Mucosa of descending colon (tissue), 3 donors: ENCODE results near the gene SCLT1. TPM values are rescaled to one million over a fixed set of nuclear protein-coding genes. Genes with fewer than 3 reads are reported as not detected.

ENCODE experiments used
- ATAC-seq: fragments of 200-7000 bp; cut with Tn5 transposase; one replicate; pipeline ENCODE4 v1.9.1; 2020; ENCODE audit warnings: mild to moderate bottlenecking, moderate library complexity
- DNase-seq, 3 donors: peaks; one replicate each; pipeline ENCODE4 v3.0.0-alpha.2; 2020
- H3K36me3 ChIP-seq: fragments of 200-600 bp; one replicate; pipeline ENCODE4 v1.8.0; 2021; ENCODE audit warnings: low read depth, mild to moderate bottlenecking
- H3K4me1 ChIP-seq: fragments of 200-600 bp; one replicate; pipeline ENCODE4 v1.8.0; 2021; ENCODE audit warnings: low read depth, mild to moderate bottlenecking
- H3K4me3 ChIP-seq: fragments of 200-600 bp; one replicate; pipeline ENCODE4 v1.8.0; 2021; ENCODE audit warnings: mild to moderate bottlenecking
- H3K9me3 ChIP-seq: fragments of 200-600 bp; one replicate; pipeline ENCODE4 v1.8.0; 2021; ENCODE audit warnings: mild to moderate bottlenecking
- CTCF ChIP-seq: fragments of 200-600 bp; IDR thresholded peaks from one replicate; pipeline ENCODE4 v1.8.0; 2022; ENCODE audit warnings: antibody characterized with exemption, mild to moderate bottlenecking
- intact Hi-C, 2 donors: fragments of 100-400 bp; cut with DNase I in 1 of 2; cut with micrococcal nuclease in 1 of 2; formaldehyde crosslinking; loops; one replicate each; pipeline versions ENCODE4 v1.11.0 to v1.11.1; 2022; cut with DNase I, micrococcal nuclease
- total RNA-seq, 3 donors: library from RNA; stranded (reverse); fragmentation: NEBNext Ultra II Directional in 2 of 3; extraction: Animal tissue kit (Norgen Biotek cat#: 25700) in 2 of 3; gene quantifications; one replicate each; pipeline versions ENCODE4 v1.2.1 to v1.2.4, GENCODE V29; 2021 to 2023
- donor health status: DM: no; HTN: no; CAD: no; lungs with moderate emphysema.
- donor health status: DM: no; HTN: no; CAD: no.
- donor health status: DM: no; HTN: yes; CAD: no.

The SCLT1 gene
- total RNA-seq, 3 donors from 2014 or later, result 11.7 to 16.8 (median 12.9) TPM

GRCh38 chr4:128904821-128905220 lies 188.5 kb downstream of the SCLT1 start:
- no peak for DNase-seq
- intact Hi-C loops, result no loop called here
- Histone ChIP-seq H3K4me3 (no peak overlapping the region), H3K4me1 (no peaks in the 10 kb centered on the region), H3K9me3 (no peaks in the 10 kb centered on the region), H3K36me3 (no peaks in the 10 kb centered on the region)
- ATAC-seq, result no peak
- TF ChIP-seq CTCF, result no peak

- no peak for ATAC-seq
- intact Hi-C loops, result no loop called here
- Histone ChIP-seq H3K36me3 (no peaks in the 10 kb centered on the region), H3K9me3 (no peaks in the 10 kb centered on the region), H3K4me1 (no peaks in the 10 kb centered on the region), H3K4me3 (no peak overlapping the region)
- no peak for TF ChIP-seq CTCF
- no peak for DNase-seq
These were observed 212.7 kb downstream of the SCLT1 start for GRCh38 chr4:128880662-128881061.

GRCh38 chr4:128879971-128880370 lies 213.4 kb downstream of the SCLT1 start:
- ATAC-seq, result no peak
- intact Hi-C loops, result no loop called here

GRCh38 chr4:128879283-128879682 lies 214.1 kb downstream of the SCLT1 start:
- intact Hi-C loops, result no loop called here
- H3K36me3 ChIP-seq, result no peaks in the 10 kb centered on the region
- TF ChIP-seq CTCF, result no peak
- no peaks in the 10 kb centered on the region for H3K4me1 ChIP-seq
- ATAC-seq (no peak), DNase-seq (no peak)
- H3K4me3 ChIP-seq, result no peak overlapping the region
- no peaks in the 10 kb centered on the region for H3K9me3 ChIP-seq

More at GRCh38 chr4:128879971-128880370, 213.4 kb downstream of the SCLT1 start:
- TF ChIP-seq CTCF, result no peak
- Histone ChIP-seq H3K4me3 (no peak overlapping the region), H3K4me1 (no peaks in the 10 kb centered on the region), H3K36me3 (no peaks in the 10 kb centered on the region), H3K9me3 (no peaks in the 10 kb centered on the region)
- no peak for DNase-seq

GRCh38 chr4:128877934-128878333 lies 215.4 kb downstream of the SCLT1 start:
- ATAC-seq (no peak), DNase-seq (no peak)
- H3K4me1 ChIP-seq, result no peaks in the 10 kb centered on the region
- no peaks in the 10 kb centered on the region for H3K9me3 ChIP-seq
- H3K36me3 ChIP-seq, result no peaks in the 10 kb centered on the region
- intact Hi-C loops, result no loop called here
- TF ChIP-seq CTCF, result no peak
- no peak overlapping the region for H3K4me3 ChIP-seq

- no peak for ATAC-seq
- Histone ChIP-seq H3K4me3 (no peak overlapping the region), H3K36me3 (no peaks in the 10 kb centered on the region), H3K4me1 (no peaks in the 10 kb centered on the region), H3K9me3 (no peaks in the 10 kb centered on the region)
- intact Hi-C loops, result no loop called here
- no peak for TF ChIP-seq CTCF
- no peak for DNase-seq
These were observed 217.1 kb downstream of the SCLT1 start for GRCh38 chr4:128876200-128876599.
